CD14-positive monocyte (primary cell): ENCODE results near the gene MRPL49. TPM values are rescaled to one million over a fixed set of nuclear protein-coding genes. Genes with fewer than 3 reads are reported as not detected.

Experiments
- DNase-seq, 3 donors: peaks; one replicate each; pipeline ENCODE4 v3.0.0-alpha.2; 2011 to 2022
- H2AFZ ChIP-seq: 2 replicates; pipeline ENCODE4 v1.6.0; 2012; ENCODE audit warnings: mild to moderate bottlenecking, low read depth, low read length, inconsistent platforms; ENCODE audit not compliant: insufficient read depth, poor library complexity, severe bottlenecking
- H3K27ac ChIP-seq, 2 donors: 1 replicate in 1 of 2; 2 replicates in 1 of 2; pipeline ENCODE4 v1.5.1; 2012 to 2013; ENCODE audit warnings: low read length in 2 of 2, control low read depth in 1 of 2, inconsistent platforms in 1 of 2, low read depth in 1 of 2, mild to moderate bottlenecking in 1 of 2
- H3K27me3 ChIP-seq, 2 donors: one replicate each; pipeline versions ENCODE4 v1.6.0 to v1.6.1; 2011 to 2013; ENCODE audit warnings: low read length in 2 of 2; ENCODE audit not compliant: control insufficient read depth in 2 of 2, insufficient read depth in 2 of 2
- H3K36me3 ChIP-seq, 2 donors: replicated peaks in 1 of 2; 1 replicate in 1 of 2; 2 replicates in 1 of 2; pipeline versions ENCODE4 v1.5.1 to v1.6.1; 2012 to 2013; ENCODE audit warnings: low read length in 2 of 2, control low read depth in 1 of 2, inconsistent platforms in 1 of 2, mild to moderate bottlenecking in 1 of 2; ENCODE audit not compliant: insufficient read depth in 2 of 2, control insufficient read depth in 1 of 2
- H3K4me1 ChIP-seq, 2 donors: 1 replicate in 1 of 2; 2 replicates in 1 of 2; pipeline versions ENCODE4 v1.5.1 to v1.6.1; 2012 to 2013; ENCODE audit warnings: low read length in 2 of 2, control low read depth in 1 of 2, inconsistent platforms in 1 of 2, mild to moderate bottlenecking in 1 of 2, moderate library complexity in 1 of 2; ENCODE audit not compliant: insufficient read depth in 2 of 2, control insufficient read depth in 1 of 2
- H3K4me2 ChIP-seq: replicated peaks from 2 replicates; pipeline ENCODE3; 2012; ENCODE audit warnings: low read length, moderate library complexity, mild to moderate bottlenecking; ENCODE audit not compliant: poor library complexity, severe bottlenecking; ENCODE audit errors: extremely low read depth
- H3K4me3 ChIP-seq, 3 experiments: fragments of 200-600 bp in 1 of 3; sonication (generic) in 1 of 3; replicated peaks in 1 of 3; 1 replicate in 2 of 3; 2 replicates in 1 of 3; pipeline ENCODE4 v1.5.1; 2011 to 2013; ENCODE audit warnings: low read length in 3 of 3, mild to moderate bottlenecking in 3 of 3, control low read depth in 2 of 3, low read depth in 2 of 3, inconsistent platforms in 1 of 3, moderate library complexity in 1 of 3
- H3K79me2 ChIP-seq: 2 replicates; pipeline ENCODE4 v1.6.0; 2012; ENCODE audit warnings: mild to moderate bottlenecking, control low read depth, inconsistent platforms, low read length, moderate library complexity; ENCODE audit not compliant: insufficient read depth
- H3K9ac ChIP-seq: 2 replicates; pipeline ENCODE4 v1.6.0; 2017; ENCODE audit warnings: low read length, mild to moderate bottlenecking; ENCODE audit not compliant: insufficient read depth, poor library complexity, severe bottlenecking
- H3K9me3 ChIP-seq, 2 donors: replicated peaks in 1 of 2; 1 replicate in 1 of 2; 2 replicates in 1 of 2; pipeline versions ENCODE4 v1.5.1 to v1.6.1; 2012 to 2013; ENCODE audit warnings: low read length in 2 of 2, control low read depth in 1 of 2; ENCODE audit not compliant: control insufficient read depth in 1 of 2, insufficient read depth in 1 of 2
- H4K20me1 ChIP-seq: 2 replicates; pipeline ENCODE4 v1.6.0; 2012; ENCODE audit warnings: mild to moderate bottlenecking, low read length, control low read depth, moderate library complexity; ENCODE audit not compliant: insufficient read depth
- H3K27ac Mint-ChIP-seq, 7 donors: one replicate each; pipeline ENCODE4 v1.8.0; 2020; ENCODE audit warnings: mild to moderate bottlenecking in 7 of 7, mixed read lengths in 7 of 7, moderate library complexity in 6 of 7, inconsistent platforms in 2 of 7
- H3K27me3 Mint-ChIP-seq, 3 donors: one replicate each; pipeline ENCODE4 v1.8.0; 2021 to 2022; ENCODE audit warnings: low read depth in 3 of 3, mild to moderate bottlenecking in 3 of 3, mixed read lengths in 3 of 3, moderate library complexity in 3 of 3, inconsistent platforms in 1 of 3
- H3K36me3 Mint-ChIP-seq, 2 donors: one replicate each; pipeline ENCODE4 v1.8.0; 2020; ENCODE audit warnings: mixed read lengths in 2 of 2, inconsistent platforms in 1 of 2, mild to moderate bottlenecking in 1 of 2
- H3K4me1 Mint-ChIP-seq: one replicate; pipeline ENCODE4 v1.8.0; 2020; ENCODE audit warnings: mild to moderate bottlenecking, mixed read lengths
- H3K4me3 Mint-ChIP-seq, 2 donors: one replicate each; pipeline ENCODE4 v1.8.0; 2020; ENCODE audit warnings: mild to moderate bottlenecking in 2 of 2, mixed read lengths in 2 of 2, moderate library complexity in 1 of 2
- H3K9me3 Mint-ChIP-seq, 7 donors: one replicate each; pipeline ENCODE4 v1.8.0; 2020 to 2022; ENCODE audit warnings: mixed read lengths in 7 of 7, mild to moderate bottlenecking in 6 of 7, moderate library complexity in 6 of 7, inconsistent platforms in 2 of 7
- WGBS: methylation state at CpG from one replicate; pipeline ENCODE4 v1.1.5; 2013; ENCODE audit warnings: missing lambda C conversion rate; ENCODE audit not compliant: insufficient coverage; 5-methylcytosine and 5-hydroxymethylcytosine counted together
- intact Hi-C, 2 donors: fragments of 100-400 bp; cut with micrococcal nuclease; formaldehyde crosslinking; loops; one replicate each; pipeline versions ENCODE4 v1.15.0 to v1.15.1; 2023
- polyA plus RNA-seq, 3 donors: library from polyadenylated mRNA; depleted of rRNA in 1 of 3; unstranded in 2 of 3; stranded (reverse) in 1 of 3; fragments of 300-500 nt in 2 of 3; fragments of >200 nt in 1 of 3; fragmentation: Illumina TruSeq in 2 of 3; gene quantifications; 1 replicate in 2 of 3; 2 replicates in 1 of 3; pipeline ENCODE4 v1.2.3, GENCODE V29; 2012 to 2021
- TF ChIP-seq, protein P1 (sequence below): fragments of 200-600 bp; IDR thresholded peaks from one replicate; pipeline ENCODE4 v1.8.0; 2022; ENCODE audit warnings: antibody characterized with exemption, mild to moderate bottlenecking

Gene MRPL49
- polyA plus RNA-seq, 3 donors = 19.8 to 33.9 (median 32.7) TPM

DNA sequence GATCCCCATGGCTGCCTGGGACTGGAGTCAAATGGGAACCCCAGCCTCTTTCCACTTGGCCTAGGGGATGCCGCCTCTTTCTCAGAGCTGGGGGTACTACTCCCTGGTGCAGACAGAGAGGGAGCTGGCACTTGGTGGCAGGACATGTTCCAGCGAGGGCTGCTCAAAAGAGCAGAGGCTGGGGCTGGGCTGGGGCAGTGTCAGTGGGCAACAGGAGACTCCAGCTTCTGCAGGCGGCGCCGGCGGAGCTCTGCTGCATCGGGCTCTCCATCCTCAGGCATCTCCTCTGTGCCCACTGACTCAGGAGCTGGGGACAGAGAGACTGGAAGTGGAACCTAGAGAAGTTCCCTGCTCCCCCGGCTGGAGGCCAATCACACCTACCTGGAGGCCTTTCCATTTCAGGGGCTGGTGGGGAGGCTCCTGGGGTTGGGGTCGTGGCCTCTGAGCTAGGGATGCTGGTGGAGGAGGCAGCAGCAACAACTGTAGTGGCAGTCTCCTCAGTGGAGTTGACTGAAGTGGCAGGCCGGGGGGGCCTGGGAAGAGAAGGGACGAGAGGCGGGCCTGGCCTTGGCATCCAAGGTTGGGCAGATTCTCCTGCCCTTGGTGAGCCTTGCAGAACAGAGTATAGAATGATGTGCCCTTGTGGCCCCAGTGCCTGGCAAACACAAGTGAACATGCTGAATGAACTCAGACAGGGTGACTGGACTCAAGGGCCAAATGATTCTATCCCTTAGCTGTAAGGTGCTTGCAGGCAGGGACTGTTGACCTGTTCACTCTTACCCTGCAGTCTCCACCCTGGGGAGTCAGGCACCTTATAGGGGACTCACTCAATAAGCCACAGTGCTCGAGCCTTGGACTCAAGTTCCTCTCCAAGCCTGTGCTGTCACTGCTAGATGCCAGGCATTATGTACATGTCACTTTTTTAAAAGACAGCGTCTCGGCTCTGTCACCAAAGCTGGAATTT lies 6.3 kb downstream of the MRPL49 start:
- no peak overlapping the region for H3K4me3 ChIP-seq
- H2AFZ ChIP-seq = no peak overlapping the region
- H3K27me3 ChIP-seq = no peaks in the 10 kb centered on the region
- peak in 1 of 3 donors; percentile 3 for DNase-seq
- no peaks in the 10 kb centered on the region for H3K9me3 ChIP-seq
- Mint-ChIP-seq H3K4me1 (peaks cover 16% of the 10 kb centered on the region), H3K27ac (peak overlapping the region in 3 of 7 donors; percentile 30 to 41 (median 37)), H3K4me3 (no peak overlapping the region), H3K36me3 (peaks cover 69 to 91% of the 10 kb centered on the region in 2 donors), H3K27me3 (peaks cover 0 to 2% (median 0%) of the 10 kb centered on the region in 3 donors), H3K9me3 (no peaks in the 10 kb centered on the region)
- H3K27ac ChIP-seq = no peak overlapping the region
- H3K36me3 ChIP-seq = peaks cover 76 to 85% of the 10 kb centered on the region in 2 donors
- peaks cover 54% of the 10 kb centered on the region for H4K20me1 ChIP-seq
- H3K4me1 ChIP-seq = peaks cover 15 to 16% of the 10 kb centered on the region in 2 donors
- TF ChIP-seq, protein P1, sequence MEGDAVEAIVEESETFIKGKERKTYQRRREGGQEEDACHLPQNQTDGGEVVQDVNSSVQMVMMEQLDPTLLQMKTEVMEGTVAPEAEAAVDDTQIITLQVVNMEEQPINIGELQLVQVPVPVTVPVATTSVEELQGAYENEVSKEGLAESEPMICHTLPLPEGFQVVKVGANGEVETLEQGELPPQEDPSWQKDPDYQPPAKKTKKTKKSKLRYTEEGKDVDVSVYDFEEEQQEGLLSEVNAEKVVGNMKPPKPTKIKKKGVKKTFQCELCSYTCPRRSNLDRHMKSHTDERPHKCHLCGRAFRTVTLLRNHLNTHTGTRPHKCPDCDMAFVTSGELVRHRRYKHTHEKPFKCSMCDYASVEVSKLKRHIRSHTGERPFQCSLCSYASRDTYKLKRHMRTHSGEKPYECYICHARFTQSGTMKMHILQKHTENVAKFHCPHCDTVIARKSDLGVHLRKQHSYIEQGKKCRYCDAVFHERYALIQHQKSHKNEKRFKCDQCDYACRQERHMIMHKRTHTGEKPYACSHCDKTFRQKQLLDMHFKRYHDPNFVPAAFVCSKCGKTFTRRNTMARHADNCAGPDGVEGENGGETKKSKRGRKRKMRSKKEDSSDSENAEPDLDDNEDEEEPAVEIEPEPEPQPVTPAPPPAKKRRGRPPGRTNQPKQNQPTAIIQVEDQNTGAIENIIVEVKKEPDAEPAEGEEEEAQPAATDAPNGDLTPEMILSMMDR = no peak
- peaks cover 44% of the 10 kb centered on the region for H3K79me2 ChIP-seq
- no peak overlapping the region for H3K9ac ChIP-seq
- WGBS = 100% methylated on average over 5 of the region's 15 CpGs
- intact Hi-C loops = no loop called here
- no peak overlapping the region for H3K4me2 ChIP-seq

DNA sequence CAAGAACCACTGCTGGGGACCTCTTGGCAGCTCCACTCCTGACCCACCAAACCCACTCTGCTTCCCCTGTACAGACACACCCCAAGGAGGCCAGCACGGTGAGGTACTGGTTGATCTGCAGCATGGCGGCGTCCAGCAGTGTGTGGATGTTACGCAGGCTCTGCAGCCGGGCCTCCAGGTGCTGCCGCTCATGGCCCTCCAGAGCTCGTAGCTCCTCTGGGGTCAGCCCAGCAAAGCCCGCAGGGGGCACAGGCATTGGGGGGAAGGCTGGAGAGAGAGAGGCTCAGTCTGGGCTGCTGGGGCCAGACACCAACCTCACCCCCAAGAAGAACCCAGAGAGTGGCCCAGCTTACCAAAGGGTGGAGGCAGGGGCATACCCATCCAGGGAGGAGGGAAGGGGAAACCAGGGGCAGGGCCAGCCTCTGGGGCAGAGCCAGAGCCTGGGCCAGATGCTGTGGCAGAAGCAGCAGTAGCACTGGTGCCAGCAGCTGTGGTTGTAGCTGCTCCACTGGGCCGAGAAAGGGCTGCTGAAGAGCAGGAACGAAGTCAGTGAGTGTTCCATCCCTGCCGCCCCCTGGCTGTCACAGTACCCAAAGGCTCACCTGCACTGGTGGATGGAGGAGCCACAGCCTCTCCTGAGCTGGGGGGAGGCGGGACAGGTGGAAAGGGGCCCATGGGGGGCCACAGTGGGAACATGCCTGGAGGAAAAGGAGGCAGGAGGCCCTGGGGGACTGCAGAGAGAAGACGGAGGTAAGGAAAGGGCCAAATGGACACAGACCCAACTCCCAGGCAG lies 7.7 kb downstream of the MRPL49 start:
- TF ChIP-seq, protein P1 = no peak
- H3K36me3 Mint-ChIP-seq = peaks cover 62 to 82% of the 10 kb centered on the region in 2 donors
- H3K27ac ChIP-seq = no peak overlapping the region
- 97% methylated on average over 10 of the region's 13 CpGs for WGBS
- H3K36me3 ChIP-seq = peaks cover 71 to 79% of the 10 kb centered on the region in 2 donors
- no peaks in the 10 kb centered on the region for H3K9me3 ChIP-seq
- H4K20me1 ChIP-seq = peaks cover 54% of the 10 kb centered on the region
- no peak overlapping the region for H2AFZ ChIP-seq
- H3K4me2 ChIP-seq = no peak overlapping the region
- intact Hi-C loops = no loop called here
- H3K27me3 Mint-ChIP-seq = peaks cover 0 to 2% (median 0%) of the 10 kb centered on the region in 3 donors
- no peak overlapping the region for H3K9ac ChIP-seq
- DNase-seq = peak in 1 of 3 donors; percentile 4
- peak overlapping the region in 3 of 7 donors; percentile 50 to 60 (median 52) for H3K27ac Mint-ChIP-seq
- H3K4me3 ChIP-seq = no peak overlapping the region
- H3K9me3 Mint-ChIP-seq = no peaks in the 10 kb centered on the region
- peaks cover 38% of the 10 kb centered on the region for H3K79me2 ChIP-seq
- peaks cover 21 to 22% of the 10 kb centered on the region in 2 donors for H3K4me1 ChIP-seq
- no peaks in the 10 kb centered on the region for H3K27me3 ChIP-seq
- H3K4me1 Mint-ChIP-seq = peaks cover 19% of the 10 kb centered on the region
- H3K4me3 Mint-ChIP-seq = no peak overlapping the region
